Glutamatergic neuron (in vitro differentiated cells): Measurements from ENCODE around the gene CHMP3. TPM values are rescaled to one million over a fixed set of nuclear protein-coding genes. Genes with fewer than 3 reads are reported as not detected.

Experiments used
- DNase-seq: peaks from one replicate; pipeline ENCODE4 v3.0.0; 2022
- H3K27ac Mint-ChIP-seq: one replicate; pipeline ENCODE4 v1.8.0; 2020; ENCODE audit warnings: mild to moderate bottlenecking, mixed read lengths, inconsistent platforms; ENCODE audit not compliant: unreplicated experiment
- H3K27me3 Mint-ChIP-seq: one replicate; pipeline ENCODE4 v1.8.0; 2020; ENCODE audit warnings: mild to moderate bottlenecking, moderate library complexity, mixed read lengths, inconsistent platforms; ENCODE audit not compliant: unreplicated experiment
- H3K36me3 Mint-ChIP-seq: one replicate; pipeline ENCODE4 v1.8.0; 2020; ENCODE audit warnings: mild to moderate bottlenecking, mixed read lengths, inconsistent platforms; ENCODE audit not compliant: unreplicated experiment
- H3K4me1 Mint-ChIP-seq: one replicate; pipeline ENCODE4 v1.8.0; 2020; ENCODE audit warnings: mild to moderate bottlenecking, low read depth, mixed read lengths, inconsistent platforms; ENCODE audit not compliant: unreplicated experiment
- H3K4me3 Mint-ChIP-seq: one replicate; pipeline ENCODE4 v1.8.0; 2020; ENCODE audit warnings: mild to moderate bottlenecking, mixed read lengths, inconsistent platforms; ENCODE audit not compliant: unreplicated experiment
- H3K9me3 Mint-ChIP-seq: one replicate; pipeline ENCODE4 v1.8.0; 2020; ENCODE audit warnings: mild to moderate bottlenecking, moderate library complexity, mixed read lengths, inconsistent platforms; ENCODE audit not compliant: unreplicated experiment
- CTCF ChIP-seq: fragments of 200-600 bp; sonication (generic); IDR thresholded peaks from one replicate; pipeline ENCODE4 v1.5.0; 2021; ENCODE audit not compliant: partially characterized antibody, unreplicated experiment
- total RNA-seq: library from RNA; stranded (reverse); fragmentation: NEBNext Ultra II Directional; extraction: Animal tissue kit (Norgen Biotek cat#: 25700); gene quantifications from one replicate; pipeline ENCODE4 v1.2.1, GENCODE V29; 2021; ENCODE audit not compliant: unreplicated experiment

CHMP3 gene
- total RNA-seq, 1 donor from 2014 or later: 68.4 TPM

- Mint-ChIP-seq H3K27me3 (peaks cover 2% of the 10 kb centered on the region), H3K27ac (no peak overlapping the region), H3K4me1 (no peaks in the 10 kb centered on the region), H3K36me3 (peaks cover under 1% of the 10 kb centered on the region), H3K9me3 (no peaks in the 10 kb centered on the region), H3K4me3 (no peak overlapping the region)
- no peak for DNase-seq
- TF ChIP-seq CTCF: no peak
These were observed 73.0 kb downstream of the CHMP3 start for GRCh38 chr2:86490245-86490644.

GRCh38 chr2:86489542-86489941 lies 73.7 kb downstream of the CHMP3 start:
- Mint-ChIP-seq H3K9me3 (no peaks in the 10 kb centered on the region), H3K27me3 (peaks cover 2% of the 10 kb centered on the region), H3K27ac (no peak overlapping the region), H3K4me1 (no peaks in the 10 kb centered on the region), H3K36me3 (no peaks in the 10 kb centered on the region), H3K4me3 (no peak overlapping the region)
- no peak for TF ChIP-seq CTCF
- no peak for DNase-seq

- no peak for TF ChIP-seq CTCF
- Mint-ChIP-seq H3K9me3 (no peaks in the 10 kb centered on the region), H3K27me3 (peaks cover 2% of the 10 kb centered on the region), H3K27ac (no peak overlapping the region), H3K4me1 (no peaks in the 10 kb centered on the region), H3K4me3 (no peak overlapping the region), H3K36me3 (peaks cover 2% of the 10 kb centered on the region)
- DNase-seq: no peak
These were observed 74.5 kb downstream of the CHMP3 start for GRCh38 chr2:86488561-86489250.

- H3K4me1 Mint-ChIP-seq: no peaks in the 10 kb centered on the region
- no peaks in the 10 kb centered on the region for H3K9me3 Mint-ChIP-seq
- H3K27me3 Mint-ChIP-seq: peaks cover 2% of the 10 kb centered on the region
- peaks cover 5% of the 10 kb centered on the region for H3K36me3 Mint-ChIP-seq
- no peak overlapping the region for H3K4me3 Mint-ChIP-seq
- no peak for TF ChIP-seq CTCF
- no peak for DNase-seq
- H3K27ac Mint-ChIP-seq: no peak overlapping the region
These were observed 76.2 kb downstream of the CHMP3 start for GRCh38 chr2:86487062-86487461.

- Mint-ChIP-seq H3K9me3 (no peaks in the 10 kb centered on the region), H3K27me3 (peaks cover 2% of the 10 kb centered on the region), H3K4me3 (no peak overlapping the region), H3K36me3 (peaks cover 5% of the 10 kb centered on the region), H3K4me1 (no peaks in the 10 kb centered on the region), H3K27ac (no peak overlapping the region)
- no peak for TF ChIP-seq CTCF
- no peak for DNase-seq
These were observed 77.4 kb downstream of the CHMP3 start for GRCh38 chr2:86485802-86486201.
